Large intestine (tissue), 12 donors: ENCODE data around the gene SBNO2. TPM values are rescaled to one million over a fixed set of nuclear protein-coding genes. Genes with fewer than 3 reads are reported as not detected.

Source experiments
- DNase-seq, 2 donors: peaks; one replicate each; pipeline versions ENCODE4 v3.0.0 to v3.0.0-alpha.2; 2013
- H3K27ac ChIP-seq: one replicate; pipeline ENCODE4 v1.5.1; 2013; ENCODE audit warnings: low read length
- H3K27me3 ChIP-seq: 2 replicates; pipeline ENCODE4 v1.6.1; 2013; ENCODE audit warnings: low read length; ENCODE audit not compliant: control insufficient read depth, insufficient read depth
- H3K36me3 ChIP-seq: 2 replicates; pipeline ENCODE4 v1.6.1; 2013; ENCODE audit warnings: low read length; ENCODE audit not compliant: control insufficient read depth, insufficient read depth
- H3K4me1 ChIP-seq: one replicate; pipeline ENCODE4 v1.6.1; 2013; ENCODE audit warnings: low read length; ENCODE audit not compliant: control insufficient read depth, insufficient read depth
- H3K4me3 ChIP-seq: one replicate; pipeline ENCODE4 v1.5.1; 2013; ENCODE audit warnings: low read length
- H3K9me3 ChIP-seq: one replicate; pipeline ENCODE4 v1.6.1; 2013; ENCODE audit warnings: mild to moderate bottlenecking, low read depth, low read length, moderate library complexity; ENCODE audit not compliant: control insufficient read depth
- WGBS: methylation state at CpG from one replicate; pipeline ENCODE4 v1.1.5; 2013; ENCODE audit warnings: low lambda C conversion rate; ENCODE audit not compliant: insufficient coverage; 5-methylcytosine and 5-hydroxymethylcytosine counted together
- long read RNA-seq, 11 donors: transcript quantifications; one replicate each; lab custom pipeline, GENCODE V29; 2026
- polyA plus RNA-seq: library from polyadenylated mRNA; unstranded; fragments of 120-200 nt; gene quantifications from one replicate; pipeline ENCODE4 v1.2.1, GENCODE V29; 2013

Gene SBNO2
- 25.1 TPM for polyA plus RNA-seq
- long read RNA-seq, donor 1: 0 reads
- long read RNA-seq, donor 2, full-length matches to known transcripts: 5 of 5 reads
- long read RNA-seq, donor 2, partial matches to known transcripts: 0 of 5 reads
- long read RNA-seq, donor 2, other reads (novel, unspliced or antisense): 0 of 5 reads
- long read RNA-seq, donor 3: 0 reads
- long read RNA-seq, donor 4, full-length matches to known transcripts: 1 of 1 reads
- long read RNA-seq, donor 4, partial matches to known transcripts: 0 of 1 reads
- long read RNA-seq, donor 4, other reads (novel, unspliced or antisense): 0 of 1 reads
- long read RNA-seq, donor 5, full-length matches to known transcripts: 2 of 2 reads
- long read RNA-seq, donor 5, partial matches to known transcripts: 0 of 2 reads
- long read RNA-seq, donor 5, other reads (novel, unspliced or antisense): 0 of 2 reads
- long read RNA-seq, donor 6, full-length matches to known transcripts: 2 of 2 reads
- long read RNA-seq, donor 6, partial matches to known transcripts: 0 of 2 reads
- long read RNA-seq, donor 6, other reads (novel, unspliced or antisense): 0 of 2 reads
- long read RNA-seq, donor 7: 0 reads
- long read RNA-seq, donor 8, full-length matches to known transcripts: 1 of 450 reads
- long read RNA-seq, donor 8, partial matches to known transcripts: 274 of 450 reads
- long read RNA-seq, donor 8, other reads (novel, unspliced or antisense): 175 of 450 reads
- long read RNA-seq, donor 9: 0 reads
- long read RNA-seq, donor 10, partial matches to known transcripts: 6 of 6 reads
- long read RNA-seq, donor 10, other reads (novel, unspliced or antisense): 0 of 6 reads
- long read RNA-seq, donor 11, full-length matches to known transcripts: 2 of 2 reads
- long read RNA-seq, donor 11, partial matches to known transcripts: 0 of 2 reads
- long read RNA-seq, donor 11, other reads (novel, unspliced or antisense): 0 of 2 reads

GRCh38 chr19:1173845-1174809 lies at the start of gene SBNO2:
Gene SBNO2 (minus strand): TSS chr19:1174268. CDS start chr19:1154276, 19,992 bp downstream.
- no CpG with 5 or more reads among the region's 84 CpGs for WGBS
- Histone ChIP-seq H3K27me3 (no peaks in the 10 kb centered on the region), H3K4me3 (peak within 1 kb of the TSS; percentile 91), H3K27ac (peak within 1 kb of the TSS; percentile 72), H3K36me3 (peaks cover 2% of the 10 kb centered on the region), H3K9me3 (peaks cover 8% of the 10 kb centered on the region), H3K4me1 (peaks cover 33% of the 10 kb centered on the region)
- peak; percentile 73 to 83 for DNase-seq

- WGBS: no CpG with 5 or more reads among the region's 48 CpGs
- peaks cover 82% of the 10 kb centered on the region for H3K36me3 ChIP-seq
- peaks cover under 1% of the 10 kb centered on the region for H3K4me1 ChIP-seq
- no peak overlapping the region for H3K4me3 ChIP-seq
- DNase-seq: no peak
- H3K27me3 ChIP-seq: no peaks in the 10 kb centered on the region
- no peaks in the 10 kb centered on the region for H3K9me3 ChIP-seq
- no peak overlapping the region for H3K27ac ChIP-seq
Measured at GRCh38 chr19:1223018-1223855, 49.2 kb upstream of the SBNO2 start.

- peaks cover 6% of the 10 kb centered on the region for H3K4me1 ChIP-seq
- peaks cover 81% of the 10 kb centered on the region for H3K36me3 ChIP-seq
- WGBS: no CpG with 5 or more reads among the region's 14 CpGs
- DNase-seq: no peak
- H3K9me3 ChIP-seq: no peaks in the 10 kb centered on the region
- H3K27ac ChIP-seq: no peak overlapping the region
- no peak overlapping the region for H3K4me3 ChIP-seq
- no peaks in the 10 kb centered on the region for H3K27me3 ChIP-seq
Measured at GRCh38 chr19:1222394-1222793, 48.3 kb upstream of the SBNO2 start.

GRCh38 chr19:1221904-1222255 lies 47.8 kb upstream of the SBNO2 start:
- no peaks in the 10 kb centered on the region for H3K27me3 ChIP-seq
- H3K27ac ChIP-seq: no peak overlapping the region
- no CpG with 5 or more reads among the region's 22 CpGs for WGBS
- H3K4me3 ChIP-seq: no peak overlapping the region
- no peak for DNase-seq
- no peaks in the 10 kb centered on the region for H3K9me3 ChIP-seq
- peaks cover 77% of the 10 kb centered on the region for H3K36me3 ChIP-seq
- peaks cover 12% of the 10 kb centered on the region for H3K4me1 ChIP-seq

GRCh38 chr19:1220976-1221903 lies 47.2 kb upstream of the SBNO2 start:
- peaks cover 77% of the 10 kb centered on the region for H3K36me3 ChIP-seq
- H3K9me3 ChIP-seq: no peaks in the 10 kb centered on the region
- no peak for DNase-seq
- no peak overlapping the region for H3K27ac ChIP-seq
- H3K27me3 ChIP-seq: no peaks in the 10 kb centered on the region
- no CpG with 5 or more reads among the region's 38 CpGs for WGBS
- peaks cover 18% of the 10 kb centered on the region for H3K4me1 ChIP-seq
- no peak overlapping the region for H3K4me3 ChIP-seq

GRCh38 chr19:1220477-1220930 lies 46.4 kb upstream of the SBNO2 start:
- Histone ChIP-seq H3K4me1 (peaks cover 21% of the 10 kb centered on the region), H3K4me3 (no peak overlapping the region), H3K36me3 (peaks cover 70% of the 10 kb centered on the region), H3K9me3 (no peaks in the 10 kb centered on the region), H3K27me3 (no peaks in the 10 kb centered on the region), H3K27ac (no peak overlapping the region)
- no CpG with 5 or more reads among the region's 33 CpGs for WGBS
- DNase-seq: no peak

GRCh38 chr19:1219786-1220476 lies 45.9 kb upstream of the SBNO2 start:
- Histone ChIP-seq H3K4me3 (no peak overlapping the region), H3K4me1 (peaks cover 22% of the 10 kb centered on the region), H3K9me3 (no peaks in the 10 kb centered on the region), H3K36me3 (peaks cover 69% of the 10 kb centered on the region), H3K27ac (no peak overlapping the region), H3K27me3 (no peaks in the 10 kb centered on the region)
- no peak for DNase-seq
- no CpG with 5 or more reads among the region's 19 CpGs for WGBS

GRCh38 chr19:1218751-1219567 lies 44.9 kb upstream of the SBNO2 start:
- 60% methylated on average over 1 of the region's 37 CpGs for WGBS
- Histone ChIP-seq H3K9me3 (no peaks in the 10 kb centered on the region), H3K4me3 (no peak overlapping the region), H3K27me3 (no peaks in the 10 kb centered on the region), H3K36me3 (peaks cover 60% of the 10 kb centered on the region), H3K27ac (peak overlapping the region; percentile 72), H3K4me1 (peaks cover 31% of the 10 kb centered on the region)
- no peak for DNase-seq
